Neural cell (in vitro differentiated cells): ENCODE measurements around the gene ANKRD36B.
"Not testable (repeated sequence)": the region's sequence is repeated elsewhere in the genome, so short reads cannot be mapped to it uniquely, and the experiment has no call there.

Source experiments
- EP300 ChIP-seq: fragments of 450-650 bp; conservative IDR thresholded peaks from 2 replicates; pipeline ENCODE4 v1.6.1; 2014; ENCODE audit warnings: antibody characterized with exemption, mild to moderate bottlenecking, moderate library complexity; ENCODE audit not compliant: poor library complexity, severe bottlenecking
- EZH2 ChIP-seq: fragments of 200-600, 300-800 bp; shearing (Covaris generic), sonication (generic); IDR thresholded peaks from 2 replicates; pipeline ENCODE4 v1.6.1; 2014; ENCODE audit warnings: antibody characterized with exemption, low read length, borderline replicate concordance, mild to moderate bottlenecking; ENCODE audit not compliant: insufficient read depth, poor library complexity, severe bottlenecking
- MXI1 ChIP-seq: fragments of 450-650 bp; conservative IDR thresholded peaks from 2 replicates; pipeline ENCODE4 v1.6.1; 2014; ENCODE audit warnings: antibody characterized with exemption, mild to moderate bottlenecking; ENCODE audit not compliant: poor library complexity, severe bottlenecking
- POLR2AphosphoS5 ChIP-seq: IDR thresholded peaks from 2 replicates; pipeline ENCODE4 v1.6.1; 2012
- RAD21 ChIP-seq: fragments of 450-650 bp; conservative IDR thresholded peaks from 2 replicates; pipeline ENCODE4 v1.6.1; 2014; ENCODE audit warnings: antibody characterized with exemption, mild to moderate bottlenecking, moderate library complexity
- SMC3 ChIP-seq: fragments of 450-650 bp; conservative IDR thresholded peaks from 2 replicates; pipeline ENCODE4 v1.6.1; 2014; ENCODE audit warnings: antibody characterized with exemption, mild to moderate bottlenecking, moderate library complexity; ENCODE audit not compliant: poor library complexity
- TAF1 ChIP-seq: IDR thresholded peaks from 2 replicates; pipeline ENCODE4 v1.6.1; 2012; ENCODE audit warnings: low read depth
- TF ChIP-seq, protein P1 (sequence below): fragments of 450-650 bp; IDR thresholded peaks from 2 replicates; pipeline ENCODE4 v1.5.1; 2014; ENCODE audit warnings: antibody characterized with exemption, mild to moderate bottlenecking, moderate library complexity; ENCODE audit not compliant: poor library complexity, severe bottlenecking
- TF ChIP-seq, protein P2 (sequence below): IDR thresholded peaks from 2 replicates; pipeline ENCODE4 v1.6.1; 2012; ENCODE audit warnings: borderline replicate concordance

DNA sequence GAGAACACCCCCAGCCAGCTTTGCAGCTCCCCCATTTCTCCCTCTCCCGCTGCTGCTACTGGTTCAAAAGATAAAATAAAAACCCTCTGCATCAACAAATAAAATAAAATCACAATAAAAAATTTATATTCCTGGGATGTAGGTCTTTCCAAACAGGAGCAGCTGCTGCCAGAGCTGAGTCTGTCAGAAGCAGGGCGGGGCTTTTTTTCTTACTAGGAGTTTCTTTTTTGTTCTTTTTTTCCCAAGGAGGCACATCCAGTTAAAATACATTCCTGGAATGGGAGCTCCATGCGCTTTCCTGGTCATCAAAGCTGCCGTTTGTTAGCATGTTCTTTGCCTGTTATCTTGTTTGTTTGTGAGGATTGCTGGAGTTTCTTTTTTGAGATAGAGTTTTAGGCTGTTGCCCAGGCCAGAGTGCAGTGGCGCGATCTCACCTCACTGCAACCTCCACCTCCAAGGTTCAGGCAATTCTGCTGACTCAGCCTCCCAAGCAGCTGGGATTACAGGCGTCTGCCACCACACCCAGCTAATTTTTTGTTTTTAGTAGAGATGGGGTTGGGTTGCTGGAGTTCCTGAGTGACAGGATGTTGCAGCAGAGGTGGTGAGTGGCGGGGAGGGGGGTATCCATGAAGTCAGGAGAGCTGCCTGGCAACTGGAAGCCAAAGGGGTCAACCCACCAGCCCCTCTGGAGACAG lies 35.8 kb upstream of the ANKRD36B start:
- TF ChIP-seq, protein P1, sequence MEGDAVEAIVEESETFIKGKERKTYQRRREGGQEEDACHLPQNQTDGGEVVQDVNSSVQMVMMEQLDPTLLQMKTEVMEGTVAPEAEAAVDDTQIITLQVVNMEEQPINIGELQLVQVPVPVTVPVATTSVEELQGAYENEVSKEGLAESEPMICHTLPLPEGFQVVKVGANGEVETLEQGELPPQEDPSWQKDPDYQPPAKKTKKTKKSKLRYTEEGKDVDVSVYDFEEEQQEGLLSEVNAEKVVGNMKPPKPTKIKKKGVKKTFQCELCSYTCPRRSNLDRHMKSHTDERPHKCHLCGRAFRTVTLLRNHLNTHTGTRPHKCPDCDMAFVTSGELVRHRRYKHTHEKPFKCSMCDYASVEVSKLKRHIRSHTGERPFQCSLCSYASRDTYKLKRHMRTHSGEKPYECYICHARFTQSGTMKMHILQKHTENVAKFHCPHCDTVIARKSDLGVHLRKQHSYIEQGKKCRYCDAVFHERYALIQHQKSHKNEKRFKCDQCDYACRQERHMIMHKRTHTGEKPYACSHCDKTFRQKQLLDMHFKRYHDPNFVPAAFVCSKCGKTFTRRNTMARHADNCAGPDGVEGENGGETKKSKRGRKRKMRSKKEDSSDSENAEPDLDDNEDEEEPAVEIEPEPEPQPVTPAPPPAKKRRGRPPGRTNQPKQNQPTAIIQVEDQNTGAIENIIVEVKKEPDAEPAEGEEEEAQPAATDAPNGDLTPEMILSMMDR, result not testable (repeated sequence)
- not testable (repeated sequence) for TF ChIP-seq EZH2, POLR2AphosphoS5, RAD21, MXI1, TAF1, EP300, SMC3
- TF ChIP-seq, protein P2, sequence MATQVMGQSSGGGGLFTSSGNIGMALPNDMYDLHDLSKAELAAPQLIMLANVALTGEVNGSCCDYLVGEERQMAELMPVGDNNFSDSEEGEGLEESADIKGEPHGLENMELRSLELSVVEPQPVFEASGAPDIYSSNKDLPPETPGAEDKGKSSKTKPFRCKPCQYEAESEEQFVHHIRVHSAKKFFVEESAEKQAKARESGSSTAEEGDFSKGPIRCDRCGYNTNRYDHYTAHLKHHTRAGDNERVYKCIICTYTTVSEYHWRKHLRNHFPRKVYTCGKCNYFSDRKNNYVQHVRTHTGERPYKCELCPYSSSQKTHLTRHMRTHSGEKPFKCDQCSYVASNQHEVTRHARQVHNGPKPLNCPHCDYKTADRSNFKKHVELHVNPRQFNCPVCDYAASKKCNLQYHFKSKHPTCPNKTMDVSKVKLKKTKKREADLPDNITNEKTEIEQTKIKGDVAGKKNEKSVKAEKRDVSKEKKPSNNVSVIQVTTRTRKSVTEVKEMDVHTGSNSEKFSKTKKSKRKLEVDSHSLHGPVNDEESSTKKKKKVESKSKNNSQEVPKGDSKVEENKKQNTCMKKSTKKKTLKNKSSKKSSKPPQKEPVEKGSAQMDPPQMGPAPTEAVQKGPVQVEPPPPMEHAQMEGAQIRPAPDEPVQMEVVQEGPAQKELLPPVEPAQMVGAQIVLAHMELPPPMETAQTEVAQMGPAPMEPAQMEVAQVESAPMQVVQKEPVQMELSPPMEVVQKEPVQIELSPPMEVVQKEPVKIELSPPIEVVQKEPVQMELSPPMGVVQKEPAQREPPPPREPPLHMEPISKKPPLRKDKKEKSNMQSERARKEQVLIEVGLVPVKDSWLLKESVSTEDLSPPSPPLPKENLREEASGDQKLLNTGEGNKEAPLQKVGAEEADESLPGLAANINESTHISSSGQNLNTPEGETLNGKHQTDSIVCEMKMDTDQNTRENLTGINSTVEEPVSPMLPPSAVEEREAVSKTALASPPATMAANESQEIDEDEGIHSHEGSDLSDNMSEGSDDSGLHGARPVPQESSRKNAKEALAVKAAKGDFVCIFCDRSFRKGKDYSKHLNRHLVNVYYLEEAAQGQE, result not testable (repeated sequence)
